ENCODE data around the gene ITIH5.
"Not testable (repeated sequence)": the region's sequence is repeated elsewhere in the genome, so short reads cannot be mapped to it uniquely, and the experiment has no call there.

DNA sequence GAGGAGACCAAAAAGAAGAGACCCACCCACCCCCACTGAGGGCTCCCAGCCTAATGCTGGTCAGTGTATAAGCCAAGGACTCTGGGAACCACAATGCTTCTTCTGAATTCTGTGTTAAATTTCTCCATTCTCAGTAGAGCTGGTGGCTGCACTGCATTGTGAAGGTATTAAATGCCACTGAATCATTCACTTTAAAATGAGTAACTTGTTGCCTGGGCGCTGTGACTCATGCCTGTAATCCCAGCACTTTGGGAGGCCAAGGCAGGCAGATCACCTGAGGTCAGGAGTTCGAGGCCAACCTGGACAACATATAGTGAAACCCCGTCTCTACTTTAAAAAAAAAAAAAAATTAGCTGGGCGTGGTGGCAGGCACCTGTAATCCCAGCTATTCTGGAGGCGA is 13.3 kb upstream of the ITIH5 start:
- not testable (repeated sequence) for TF ChIP-seq CTCF (conservative IDR thresholded peaks at IDR 0.05; ENCODE audit: low read length); EZH2phosphoT487 (IDR thresholded peaks at IDR 0.05; ENCODE audit: borderline replicate concordance, low read depth, low read length)

Measured in OCI-LY7 (cell line).